Stimulated activated CD4-positive, alpha-beta T cell treated with anti-CD3 and anti-CD28 coated beads, TNF-alpha, amount 100 ng/mL, for 1 hour (primary cell): Measurements from ENCODE around the gene WWOX.

Experiments used
- DNase-seq, 3 donors: peaks; one replicate each; pipeline ENCODE4 v3.0.0-alpha.2; 2020; ENCODE audit warnings: low read depth in 3 of 3, low spot score in 1 of 3

Gene WWOX

GRCh38 chr16:78389009-78389498 is 289.6 kb downstream of the WWOX start:
- no peak for DNase-seq

DNA sequence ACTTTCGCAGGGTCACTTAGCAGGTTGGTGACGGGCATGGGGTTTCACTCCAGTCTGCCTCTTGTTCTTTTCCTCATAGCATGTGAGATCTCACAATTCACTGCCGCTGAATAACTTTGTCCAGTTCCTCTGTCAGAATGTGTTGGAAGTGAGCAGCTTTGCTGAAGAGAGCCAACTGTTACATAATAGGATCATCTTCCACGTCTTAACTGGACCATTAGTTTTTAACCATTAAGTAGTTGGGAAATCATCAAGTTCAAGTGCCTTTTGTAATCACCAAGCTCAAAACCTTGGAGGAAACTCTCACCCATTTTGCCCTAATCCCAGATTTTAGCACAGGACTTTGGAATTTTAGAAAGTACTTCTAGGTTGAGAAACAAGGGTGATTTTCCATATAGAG is 290.6 kb downstream of the WWOX start:
- DNase-seq = no peak

- DNase-seq = no peak
These were observed 291.3 kb downstream of the WWOX start for GRCh38 chr16:78390508-78391324.

GRCh38 chr16:78392585-78393195 is 293.2 kb downstream of the WWOX start:
- no peak for DNase-seq

DNA sequence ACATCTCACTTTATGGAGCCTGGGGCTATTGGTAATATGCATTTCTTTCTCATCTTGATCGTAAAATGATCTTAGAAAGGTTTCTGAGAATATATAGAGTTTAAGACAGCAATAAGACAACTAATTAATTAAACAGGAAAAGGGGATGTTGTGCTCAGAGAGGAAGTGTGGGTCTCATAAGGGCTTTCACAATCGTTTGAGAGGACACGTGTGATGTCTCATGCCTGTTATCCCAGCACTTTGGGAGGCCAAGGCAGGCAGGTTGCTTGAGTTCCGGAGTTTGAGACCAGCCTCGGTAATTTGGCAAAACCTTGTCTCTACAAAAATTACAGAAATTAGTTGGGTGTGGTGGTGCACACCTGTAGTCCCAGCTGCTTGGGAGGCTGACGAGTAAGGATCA is 295.6 kb downstream of the WWOX start:
- DNase-seq = no peak

DNA sequence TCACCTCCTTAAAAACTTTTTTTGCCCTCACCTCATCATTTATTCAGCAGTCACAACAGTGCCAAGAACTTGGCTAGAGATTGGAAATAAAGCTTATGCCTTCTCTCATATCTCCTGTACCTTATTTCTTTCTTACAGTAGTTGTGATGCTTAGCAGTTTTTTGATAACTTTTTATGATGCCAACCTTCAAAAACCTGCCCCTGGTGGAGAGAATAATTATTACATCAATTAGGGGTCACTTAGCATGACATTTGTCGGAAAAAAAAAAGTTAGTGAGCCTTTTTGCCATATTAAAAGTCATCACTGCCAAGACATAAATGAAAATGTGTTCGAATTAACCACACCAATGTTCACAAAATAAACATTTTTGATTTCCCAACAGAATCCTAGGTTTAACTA is 296.6 kb downstream of the WWOX start:
- no peak for DNase-seq

- no peak for DNase-seq
These were observed 297.2 kb downstream of the WWOX start for GRCh38 chr16:78396673-78397072.

DNA sequence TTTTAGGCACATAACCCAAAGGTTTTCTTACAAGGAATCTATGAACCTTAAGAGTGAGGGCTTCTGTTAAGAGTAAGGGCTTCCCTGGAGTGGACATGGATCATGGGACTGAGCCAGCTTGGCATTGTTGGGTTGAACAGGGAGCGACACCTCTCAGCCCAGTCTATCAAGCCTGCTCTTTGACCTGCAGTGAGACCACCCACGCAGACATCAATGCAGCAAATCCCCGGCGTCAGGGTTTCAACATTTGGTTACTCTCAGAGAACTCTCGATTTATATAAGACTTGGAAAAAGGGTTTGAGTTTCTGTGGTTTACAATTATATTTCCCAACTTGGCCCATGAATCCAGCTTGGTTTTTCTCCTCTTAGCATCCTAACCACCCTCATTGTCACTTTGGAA is 299.9 kb downstream of the WWOX start:
- DNase-seq = no peak

GRCh38 chr16:78402833-78403232 is 303.4 kb downstream of the WWOX start:
- no peak for DNase-seq

DNA sequence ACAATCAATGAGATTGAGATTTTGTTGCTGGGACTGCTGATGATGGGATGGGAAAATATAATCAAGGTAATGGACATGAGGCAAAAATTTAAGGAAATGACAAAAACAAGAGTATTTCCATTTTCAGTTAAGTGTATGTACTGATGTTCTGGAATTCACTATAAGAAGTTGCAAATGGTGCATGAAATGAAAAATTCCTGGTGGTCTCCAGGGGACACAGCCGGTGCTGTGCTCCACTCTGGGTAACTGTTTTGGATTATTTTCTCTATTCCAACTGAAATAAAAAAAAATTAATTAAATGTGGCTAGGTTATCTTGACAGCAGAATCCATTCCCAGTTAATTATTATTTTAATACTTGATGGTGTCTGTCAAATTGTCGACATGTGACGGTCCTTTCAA is 305.6 kb downstream of the WWOX start:
- DNase-seq = no peak

GRCh38 chr16:78405833-78406232 is 306.4 kb downstream of the WWOX start:
- DNase-seq = no peak

- no peak for DNase-seq
These were observed 307.7 kb downstream of the WWOX start for GRCh38 chr16:78407191-78407590.

DNA sequence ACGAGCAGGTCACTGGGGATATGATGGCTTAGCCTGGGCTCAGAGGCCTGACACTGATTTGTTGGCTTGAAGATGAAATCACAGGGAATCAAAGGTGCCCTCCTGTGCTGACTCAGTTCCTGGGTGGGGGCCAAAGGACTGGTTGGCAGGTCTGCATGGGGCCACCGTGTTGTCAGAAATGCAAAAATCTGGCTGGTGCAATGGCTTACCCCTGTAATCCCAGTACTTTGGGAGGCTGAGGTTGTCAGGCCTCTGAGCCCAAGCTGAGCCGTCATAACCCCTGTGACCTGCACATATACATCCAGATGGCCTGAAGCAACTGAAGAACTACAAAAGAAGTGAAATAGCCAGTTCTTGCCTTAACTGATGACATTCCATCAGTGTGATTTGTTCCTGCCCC is 314.2 kb downstream of the WWOX start:
- DNase-seq = no peak

DNA sequence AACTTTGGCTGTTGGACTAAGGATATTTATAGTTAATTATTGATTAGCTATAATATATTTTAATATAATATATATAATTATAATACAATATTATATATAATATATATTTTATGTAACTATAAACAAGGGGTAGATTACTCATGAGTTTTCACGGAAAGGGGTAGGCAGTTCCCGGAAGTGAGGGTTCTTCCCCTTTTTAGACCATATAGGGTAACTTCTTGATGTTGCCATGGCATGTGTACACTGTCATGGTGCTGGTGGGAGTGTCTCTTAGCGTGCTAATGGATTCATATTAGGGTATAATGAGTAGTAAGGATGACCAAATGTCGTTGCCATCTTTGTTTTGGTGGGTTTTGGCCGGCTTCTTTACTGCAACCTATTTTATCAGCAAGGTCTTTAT is 315.6 kb downstream of the WWOX start:
- DNase-seq = no peak

GRCh38 chr16:78415669-78416068 is 316.2 kb downstream of the WWOX start:
- DNase-seq = no peak

DNA sequence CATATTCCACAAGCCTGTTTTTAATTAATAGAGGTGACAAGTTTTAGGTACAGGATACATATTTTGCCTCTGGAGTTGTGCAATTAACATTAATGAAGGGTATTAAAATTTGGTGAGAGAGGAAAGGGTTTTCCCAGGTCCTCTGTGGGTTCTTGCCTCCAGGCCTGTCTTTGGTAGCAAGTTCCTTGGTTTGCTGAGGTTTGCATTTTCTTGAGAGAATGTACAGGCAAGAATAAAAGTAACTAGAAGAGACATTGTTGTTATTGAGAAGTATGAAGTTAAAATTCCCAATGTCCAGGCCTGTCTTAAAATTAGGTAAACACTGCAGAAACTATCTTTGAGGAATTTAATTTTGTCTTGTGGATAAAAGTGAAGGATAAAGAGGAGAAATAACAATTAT is 316.9 kb downstream of the WWOX start:
- no peak for DNase-seq

DNA sequence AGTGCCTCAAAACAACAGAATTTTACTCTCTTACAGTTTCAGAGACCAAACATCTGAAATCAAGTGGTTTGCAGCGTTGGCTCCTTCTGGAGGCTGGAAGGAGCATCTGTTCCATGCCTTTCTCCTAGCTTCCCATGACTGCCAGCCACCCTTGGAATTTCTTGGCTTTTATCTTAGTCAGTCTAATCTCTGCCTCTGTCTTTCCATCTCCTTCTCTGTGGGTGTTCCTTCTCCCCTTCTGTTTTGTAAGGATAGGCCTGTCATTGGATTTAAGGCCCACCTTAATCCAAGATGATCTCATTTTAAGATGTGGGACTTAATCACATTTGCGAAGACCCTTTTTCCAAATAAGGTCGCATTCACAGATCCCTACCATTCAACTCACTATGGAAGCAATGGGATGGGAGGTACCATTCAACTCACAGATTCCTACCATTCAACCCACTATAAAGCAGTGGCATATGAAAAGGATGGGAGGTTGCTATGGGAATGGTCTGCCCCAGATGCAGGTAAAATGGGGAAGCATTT is 321.8 kb downstream of the WWOX start:
- DNase-seq = no peak

- DNase-seq = no peak
These were observed 325.8 kb downstream of the WWOX start for GRCh38 chr16:78425281-78425680.

DNA sequence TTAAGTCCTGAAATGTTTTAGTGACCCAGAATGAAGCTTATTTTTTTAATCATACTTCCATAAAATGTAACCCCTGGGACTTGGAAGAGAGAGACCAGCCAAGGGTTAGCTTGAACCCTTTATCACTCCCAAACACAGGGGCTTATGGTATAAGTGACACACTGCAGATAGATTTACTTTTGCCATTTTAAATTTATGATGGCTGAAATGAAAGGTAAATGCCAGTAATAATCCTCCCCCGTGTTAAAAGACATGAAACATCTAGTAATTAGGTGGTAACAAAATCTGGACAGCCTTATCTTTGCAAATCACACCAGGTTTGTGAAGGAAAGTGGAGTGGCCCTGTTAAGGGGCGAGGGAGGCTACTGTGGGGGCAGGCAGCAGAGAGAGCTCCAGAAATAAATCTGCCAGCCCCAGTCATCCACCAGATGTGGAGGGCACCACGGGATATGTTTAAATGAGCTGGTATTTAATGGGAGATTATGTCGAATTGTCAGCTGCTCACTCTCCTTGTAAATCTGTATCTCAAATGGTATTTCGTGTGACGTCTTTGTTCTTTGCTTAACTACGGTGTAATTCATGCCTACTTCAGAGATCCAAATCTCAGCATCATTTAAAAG is 326.5 kb downstream of the WWOX start:
- DNase-seq = no peak

- DNase-seq = no peak
These were observed 328.7 kb downstream of the WWOX start for GRCh38 chr16:78428193-78428592.

DNA sequence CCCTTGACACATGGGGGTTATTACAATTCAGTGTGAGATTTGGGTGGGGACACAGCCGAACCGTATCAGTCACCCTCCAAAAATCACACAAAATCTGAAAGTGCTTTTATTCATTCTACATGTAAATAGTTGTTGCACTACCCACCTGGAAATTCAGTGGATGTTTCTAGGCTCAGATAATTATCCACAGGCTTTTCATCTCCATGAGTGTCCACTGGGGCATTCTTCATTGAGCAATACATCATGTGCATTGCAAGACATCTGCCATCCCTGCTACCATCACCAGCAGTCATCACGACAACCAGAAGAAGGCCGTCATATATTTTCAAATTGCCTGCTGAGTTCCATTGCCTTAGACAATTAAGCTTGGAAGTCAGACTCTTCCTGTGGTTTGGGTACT is 330.8 kb downstream of the WWOX start:
- DNase-seq = no peak
